ENCODE results near the gene SMARCA1. TPM values are rescaled to one million over a fixed set of nuclear protein-coding genes. Genes with fewer than 3 reads are reported as not detected.

Gene SMARCA1, protein sequence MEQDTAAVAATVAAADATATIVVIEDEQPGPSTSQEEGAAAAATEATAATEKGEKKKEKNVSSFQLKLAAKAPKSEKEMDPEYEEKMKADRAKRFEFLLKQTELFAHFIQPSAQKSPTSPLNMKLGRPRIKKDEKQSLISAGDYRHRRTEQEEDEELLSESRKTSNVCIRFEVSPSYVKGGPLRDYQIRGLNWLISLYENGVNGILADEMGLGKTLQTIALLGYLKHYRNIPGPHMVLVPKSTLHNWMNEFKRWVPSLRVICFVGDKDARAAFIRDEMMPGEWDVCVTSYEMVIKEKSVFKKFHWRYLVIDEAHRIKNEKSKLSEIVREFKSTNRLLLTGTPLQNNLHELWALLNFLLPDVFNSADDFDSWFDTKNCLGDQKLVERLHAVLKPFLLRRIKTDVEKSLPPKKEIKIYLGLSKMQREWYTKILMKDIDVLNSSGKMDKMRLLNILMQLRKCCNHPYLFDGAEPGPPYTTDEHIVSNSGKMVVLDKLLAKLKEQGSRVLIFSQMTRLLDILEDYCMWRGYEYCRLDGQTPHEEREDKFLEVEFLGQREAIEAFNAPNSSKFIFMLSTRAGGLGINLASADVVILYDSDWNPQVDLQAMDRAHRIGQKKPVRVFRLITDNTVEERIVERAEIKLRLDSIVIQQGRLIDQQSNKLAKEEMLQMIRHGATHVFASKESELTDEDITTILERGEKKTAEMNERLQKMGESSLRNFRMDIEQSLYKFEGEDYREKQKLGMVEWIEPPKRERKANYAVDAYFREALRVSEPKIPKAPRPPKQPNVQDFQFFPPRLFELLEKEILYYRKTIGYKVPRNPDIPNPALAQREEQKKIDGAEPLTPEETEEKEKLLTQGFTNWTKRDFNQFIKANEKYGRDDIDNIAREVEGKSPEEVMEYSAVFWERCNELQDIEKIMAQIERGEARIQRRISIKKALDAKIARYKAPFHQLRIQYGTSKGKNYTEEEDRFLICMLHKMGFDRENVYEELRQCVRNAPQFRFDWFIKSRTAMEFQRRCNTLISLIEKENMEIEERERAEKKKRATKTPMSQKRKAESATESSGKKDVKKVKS
- total RNA-seq, result 24.0 and 39.4 TPM in 2 replicates

DNA sequence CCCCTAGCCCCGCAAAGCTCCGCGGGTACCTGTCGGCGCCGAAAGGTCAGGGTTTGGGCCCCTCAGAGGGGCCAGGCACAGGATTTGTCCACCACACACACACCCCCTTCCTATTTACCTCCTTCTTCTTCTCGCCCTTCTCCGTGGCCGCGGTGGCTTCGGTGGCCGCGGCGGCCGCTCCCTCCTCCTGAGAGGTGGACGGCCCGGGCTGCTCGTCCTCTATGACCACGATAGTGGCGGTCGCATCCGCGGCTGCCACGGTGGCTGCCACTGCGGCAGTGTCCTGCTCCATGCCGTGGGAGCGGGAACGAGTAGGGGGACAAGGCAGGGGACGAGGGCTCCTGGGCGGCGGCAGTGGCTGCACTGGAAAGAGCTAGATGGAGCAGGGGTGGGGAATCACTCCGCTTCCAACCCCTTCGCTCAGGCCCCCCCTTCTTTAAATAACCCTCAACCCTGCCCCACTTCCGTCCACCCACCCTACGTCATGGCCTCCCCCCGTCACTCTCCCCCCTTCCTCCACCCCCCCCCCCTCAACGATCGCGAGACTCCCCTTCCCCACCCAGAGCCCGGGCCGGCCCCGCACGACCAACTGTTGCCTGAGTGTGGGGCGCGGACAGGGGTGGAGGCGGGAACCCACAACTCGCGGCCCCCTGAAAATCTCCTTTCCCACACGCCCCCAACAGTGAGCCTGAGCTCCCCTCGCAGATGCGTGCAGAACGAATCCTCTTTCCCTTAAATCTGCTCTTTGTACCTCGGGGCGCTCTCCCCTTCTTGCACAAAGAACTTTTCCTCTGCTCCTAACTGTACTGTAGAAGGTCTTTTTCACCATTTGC is at the start of gene SMARCA1:
SMARCA1 (minus strand) TSS at position 412 of the 833 bp plus-strand sequence; CDS start at position 292, 120 bp downstream.

DNA sequence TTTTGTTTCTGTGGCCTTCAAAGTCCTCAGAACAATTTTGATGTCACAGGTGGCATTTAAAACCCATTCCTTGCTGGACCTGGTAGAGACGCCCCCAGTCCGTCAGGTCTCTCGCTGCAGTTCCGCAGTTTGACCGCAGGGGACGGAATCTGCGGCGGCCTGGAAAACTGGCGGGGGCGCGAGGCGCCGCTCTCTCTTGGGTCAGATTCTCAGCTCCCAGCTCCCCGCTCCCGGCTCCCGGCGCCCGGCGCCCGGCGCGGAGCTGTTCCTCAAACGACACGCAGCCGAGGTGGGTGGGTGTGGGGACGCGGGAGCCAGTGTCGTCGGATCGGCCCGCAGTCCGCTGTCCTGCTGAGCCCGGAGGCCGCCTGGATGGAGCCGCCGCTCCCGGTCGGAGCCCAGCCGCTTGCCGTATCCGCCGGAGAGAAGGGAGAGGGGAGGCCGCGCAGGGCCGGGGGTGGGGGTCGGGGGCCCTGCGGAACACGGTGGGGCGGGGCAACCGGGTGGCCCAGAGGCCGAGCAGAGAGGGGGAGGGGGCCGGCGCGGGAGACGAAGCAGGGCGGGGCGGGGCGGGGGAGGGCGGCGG is 16.9 kb upstream of the SMARCA1 start, which contains the start of gene OCRL:
OCRL (plus strand) TSS at position 192 of the 586 bp plus-strand sequence; CDS start at position 373, 181 bp downstream.

Other genes with a start within 250 kb of the SMARCA1 start
- gene OCRL, start 16.8 kb upstream of the SMARCA1 start, total RNA-seq, result 13.2 and 17.2 TPM in 2 replicates
- gene APLN, start 131.5 kb upstream of the SMARCA1 start, total RNA-seq, result 92.7 and 138 TPM in 2 replicates
- gene XPNPEP2, start 215.5 kb upstream of the SMARCA1 start, total RNA-seq, result not detected in 2 replicates

Measured in endothelial cell of coronary artery (primary cell).